ENCODE results near the gene DPRX. TPM values are rescaled to one million over a fixed set of nuclear protein-coding genes. Genes with fewer than 3 reads are reported as not detected.

Gene DPRX
- total and polyA plus RNA-seq, 2 experiments from 2014 or later, result not detected

DNA sequence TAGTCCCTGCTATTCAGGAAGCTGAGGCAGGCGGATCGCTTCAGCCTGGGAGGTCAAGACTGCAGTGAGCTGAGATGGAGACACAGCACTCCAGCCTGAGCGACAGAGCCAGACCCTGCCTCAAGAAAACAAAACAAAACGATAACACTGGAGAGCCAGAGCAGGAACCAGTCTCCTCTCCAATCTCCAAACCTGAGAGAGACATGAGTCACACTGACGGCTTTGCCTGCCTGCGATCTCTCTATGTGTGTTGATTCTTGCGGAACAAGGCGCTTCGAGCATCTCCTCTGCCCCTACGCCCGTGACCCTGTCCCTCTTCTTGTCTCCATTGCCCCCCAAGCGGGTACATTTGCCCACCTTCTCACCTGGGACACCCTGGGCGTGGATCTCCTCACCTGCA, 15.6 kb downstream of the DPRX start:
- Histone ChIP-seq H3K36me3 (no peaks in the 10 kb centered on the region), H3K4me1 (ENCODE audit: low read depth) (no peaks in the 10 kb centered on the region), H3K27me3 (no peaks in the 10 kb centered on the region), H3K9me3 (ENCODE audit: low read depth) (no peaks in the 10 kb centered on the region), H3K4me3 (no peak overlapping the region), H3K27ac (no peak overlapping the region)
- TF ChIP-seq, protein P1, sequence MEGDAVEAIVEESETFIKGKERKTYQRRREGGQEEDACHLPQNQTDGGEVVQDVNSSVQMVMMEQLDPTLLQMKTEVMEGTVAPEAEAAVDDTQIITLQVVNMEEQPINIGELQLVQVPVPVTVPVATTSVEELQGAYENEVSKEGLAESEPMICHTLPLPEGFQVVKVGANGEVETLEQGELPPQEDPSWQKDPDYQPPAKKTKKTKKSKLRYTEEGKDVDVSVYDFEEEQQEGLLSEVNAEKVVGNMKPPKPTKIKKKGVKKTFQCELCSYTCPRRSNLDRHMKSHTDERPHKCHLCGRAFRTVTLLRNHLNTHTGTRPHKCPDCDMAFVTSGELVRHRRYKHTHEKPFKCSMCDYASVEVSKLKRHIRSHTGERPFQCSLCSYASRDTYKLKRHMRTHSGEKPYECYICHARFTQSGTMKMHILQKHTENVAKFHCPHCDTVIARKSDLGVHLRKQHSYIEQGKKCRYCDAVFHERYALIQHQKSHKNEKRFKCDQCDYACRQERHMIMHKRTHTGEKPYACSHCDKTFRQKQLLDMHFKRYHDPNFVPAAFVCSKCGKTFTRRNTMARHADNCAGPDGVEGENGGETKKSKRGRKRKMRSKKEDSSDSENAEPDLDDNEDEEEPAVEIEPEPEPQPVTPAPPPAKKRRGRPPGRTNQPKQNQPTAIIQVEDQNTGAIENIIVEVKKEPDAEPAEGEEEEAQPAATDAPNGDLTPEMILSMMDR (IDR thresholded peaks at IDR 0.05; ENCODE audit: low read depth, low read length), result no peak
- no peak for DNase-seq (ENCODE audit: low read depth in 1 of 2, low spot score in 1 of 2)

DNA sequence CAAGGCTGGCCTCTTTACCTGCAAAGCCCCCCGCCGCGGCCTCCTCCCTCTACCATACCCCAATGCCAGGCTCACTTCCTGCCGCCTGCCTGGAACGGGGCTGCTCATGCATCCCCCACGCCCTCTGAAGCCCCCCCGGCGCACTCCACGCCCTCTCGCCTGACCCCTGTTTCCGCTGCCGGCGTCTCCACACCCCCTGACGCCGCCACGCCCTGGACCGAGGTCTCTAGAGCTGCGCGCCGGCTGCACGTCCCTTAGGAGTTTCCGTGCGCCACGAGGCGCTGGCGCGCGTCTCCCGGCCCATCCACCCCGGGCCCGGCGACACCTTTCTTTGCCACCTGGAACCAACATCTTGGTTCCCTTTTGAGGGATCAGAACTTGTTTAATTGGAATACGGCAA, 16.0 kb downstream of the DPRX start:
- no peaks in the 10 kb centered on the region for H3K36me3 ChIP-seq
- DNase-seq (ENCODE audit: low read depth in 1 of 2, low spot score in 1 of 2), result no peak
- no peaks in the 10 kb centered on the region for H3K4me1 ChIP-seq (ENCODE audit: low read depth)
- H3K9me3 ChIP-seq (ENCODE audit: low read depth), result no peaks in the 10 kb centered on the region
- H3K27me3 ChIP-seq, result no peaks in the 10 kb centered on the region
- no peak overlapping the region for H3K4me3 ChIP-seq
- H3K27ac ChIP-seq, result no peak overlapping the region
- TF ChIP-seq, protein P1 (IDR thresholded peaks at IDR 0.05; ENCODE audit: low read depth, low read length), result no peak

DNA sequence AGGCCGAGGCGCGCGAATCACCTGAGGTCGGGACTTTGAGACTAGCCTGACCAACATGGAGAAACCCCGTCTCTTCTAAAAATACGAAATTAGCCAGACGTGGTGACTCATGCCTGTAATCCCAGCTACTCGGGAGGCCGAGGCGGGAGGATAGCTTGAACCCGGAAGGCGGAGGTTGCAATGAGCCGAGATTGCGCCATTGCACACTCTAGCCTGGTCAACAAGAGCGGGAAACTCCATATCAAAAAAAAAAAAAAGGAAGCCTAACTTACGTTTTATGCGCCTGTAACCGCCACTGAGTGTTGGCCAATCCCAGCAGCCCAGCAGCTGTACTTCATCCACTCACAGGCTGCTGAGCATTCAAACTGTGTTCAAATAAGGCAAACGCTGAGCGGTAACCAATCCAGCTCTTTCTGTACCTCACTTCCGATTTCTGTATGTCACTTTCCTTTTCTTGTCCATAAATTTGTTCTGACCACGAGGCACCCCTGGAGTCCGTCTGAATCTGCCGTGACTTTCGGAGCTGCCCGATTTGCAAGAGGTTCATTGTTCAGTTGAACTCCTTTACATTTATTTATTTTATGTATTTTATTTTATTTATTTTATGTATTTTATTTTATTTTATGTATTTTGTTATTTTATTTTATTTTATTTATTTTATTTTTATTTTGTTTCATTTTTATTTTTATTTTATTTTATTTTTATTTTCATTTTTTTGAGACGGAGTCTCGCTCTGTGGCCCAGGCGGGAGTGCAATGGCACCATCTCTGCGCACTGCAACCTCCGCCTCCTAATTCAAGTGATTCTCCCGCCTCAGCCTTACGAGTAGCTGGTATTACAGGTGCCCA, 18.2 kb downstream of the DPRX start:
- H3K36me3 ChIP-seq, result no peaks in the 10 kb centered on the region
- H3K4me1 ChIP-seq (ENCODE audit: low read depth), result no peaks in the 10 kb centered on the region
- no peaks in the 10 kb centered on the region for H3K9me3 ChIP-seq (ENCODE audit: low read depth)
- TF ChIP-seq, protein P1 (IDR thresholded peaks at IDR 0.05; ENCODE audit: low read depth, low read length), result no peak
- no peak overlapping the region for H3K27ac ChIP-seq
- H3K4me3 ChIP-seq, result no peak overlapping the region
- H3K27me3 ChIP-seq, result no peaks in the 10 kb centered on the region
- DNase-seq (ENCODE audit: low read depth in 1 of 2, low spot score in 1 of 2), result no peak

DNA sequence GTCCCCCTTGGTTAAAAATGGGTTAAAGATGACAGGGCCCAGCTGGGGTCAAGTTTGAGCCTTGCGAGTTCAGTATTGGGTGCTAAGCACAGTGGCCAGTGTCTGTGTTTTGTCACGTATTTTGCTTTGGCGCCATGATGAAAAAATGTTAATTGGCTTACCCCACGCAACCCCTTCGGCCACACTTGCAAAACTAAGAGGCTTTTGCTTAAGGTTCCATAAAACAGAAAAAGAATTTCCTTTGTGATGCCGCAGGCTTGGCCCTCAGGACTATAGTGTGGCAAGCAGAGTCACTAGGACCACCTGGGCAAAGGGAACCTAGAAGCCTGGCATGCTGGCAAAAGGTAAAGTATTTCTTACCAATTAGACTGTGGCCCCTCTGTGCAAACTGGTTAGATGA, 20.7 kb downstream of the DPRX start:
- no peak overlapping the region for H3K27ac ChIP-seq
- H3K4me1 ChIP-seq (ENCODE audit: low read depth), result no peaks in the 10 kb centered on the region
- H3K36me3 ChIP-seq, result no peaks in the 10 kb centered on the region
- no peaks in the 10 kb centered on the region for H3K27me3 ChIP-seq
- no peak for DNase-seq (ENCODE audit: low read depth in 1 of 2, low spot score in 1 of 2)
- no peak overlapping the region for H3K4me3 ChIP-seq
- TF ChIP-seq, protein P1 (IDR thresholded peaks at IDR 0.05; ENCODE audit: low read depth, low read length), result no peak
- H3K9me3 ChIP-seq (ENCODE audit: low read depth), result no peaks in the 10 kb centered on the region

DNA sequence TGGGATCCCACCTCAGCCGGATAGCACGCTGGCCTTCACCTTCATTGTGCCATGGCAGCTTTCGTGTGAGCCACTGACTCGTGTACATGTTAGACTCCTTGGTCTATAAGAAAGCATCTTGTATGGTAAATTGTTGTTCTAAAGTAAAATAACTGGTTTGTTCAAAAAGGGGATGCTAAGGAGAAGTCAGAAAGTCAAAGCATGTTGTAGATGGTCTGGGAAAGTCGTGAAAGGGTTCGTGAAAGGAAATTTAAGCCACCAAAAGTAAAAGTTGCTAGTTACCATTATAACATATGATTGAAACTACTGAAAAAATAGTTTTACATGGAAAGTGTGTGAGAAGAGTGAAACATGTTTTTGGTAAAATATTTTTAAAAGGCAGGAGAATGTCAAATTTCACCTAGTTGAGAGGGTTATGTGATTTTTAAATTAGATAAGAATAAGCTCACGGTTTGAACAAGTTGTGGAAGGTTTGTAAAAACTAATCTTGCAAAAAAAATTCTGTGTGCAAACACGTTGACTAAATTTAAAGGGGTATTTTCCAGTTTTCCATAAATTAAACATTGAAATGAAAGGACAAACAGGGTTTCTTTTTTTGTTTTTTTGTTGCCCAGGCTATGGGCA, 23.4 kb downstream of the DPRX start:
- Histone ChIP-seq H3K4me3 (no peak overlapping the region), H3K9me3 (ENCODE audit: low read depth) (no peaks in the 10 kb centered on the region), H3K27me3 (no peaks in the 10 kb centered on the region)

More for the DNA sequence above, 23.4 kb downstream of the DPRX start:
- TF ChIP-seq, protein P1 (IDR thresholded peaks at IDR 0.05; ENCODE audit: low read depth, low read length), result no peak
- no peaks in the 10 kb centered on the region for H3K4me1 ChIP-seq (ENCODE audit: low read depth)
- DNase-seq (ENCODE audit: low read depth in 1 of 2, low spot score in 1 of 2), result no peak
- H3K36me3 ChIP-seq, result no peaks in the 10 kb centered on the region
- no peak overlapping the region for H3K27ac ChIP-seq
